ENCODE data around the gene VIPR1.

Gene VIPR1

GRCh38 chr3:42497009-42497731 lies 5.3 kb upstream of the VIPR1 start:
- H3K9ac ChIP-seq (ENCODE audit: low read length): no peak overlapping the region
- no peaks in the 10 kb centered on the region for H3K9me3 ChIP-seq (ENCODE audit: low read length)
- no peaks in the 10 kb centered on the region for H3F3A ChIP-seq (ENCODE audit: insufficient read depth, low read length)
- H3K79me2 ChIP-seq (ENCODE audit: insufficient read depth, low read length): no peaks in the 10 kb centered on the region
- no peaks in the 10 kb centered on the region for H3K9me2 ChIP-seq (ENCODE audit: low read depth, low read length)
- peaks cover 19% of the 10 kb centered on the region for H3K4me1 ChIP-seq (ENCODE audit: insufficient read depth, low read length, severe bottlenecking)
- no peaks in the 10 kb centered on the region for H4K20me1 ChIP-seq (ENCODE audit: insufficient read depth, low read length)
- no peak overlapping the region for H3K4me3 ChIP-seq (ENCODE audit: low read depth, low read length, poor library complexity, severe bottlenecking)
- TF ChIP-seq EZH2 (IDR thresholded peaks at IDR 0.05; ENCODE audit: borderline replicate concordance, low read length): no peak
- TF ChIP-seq, protein P1, sequence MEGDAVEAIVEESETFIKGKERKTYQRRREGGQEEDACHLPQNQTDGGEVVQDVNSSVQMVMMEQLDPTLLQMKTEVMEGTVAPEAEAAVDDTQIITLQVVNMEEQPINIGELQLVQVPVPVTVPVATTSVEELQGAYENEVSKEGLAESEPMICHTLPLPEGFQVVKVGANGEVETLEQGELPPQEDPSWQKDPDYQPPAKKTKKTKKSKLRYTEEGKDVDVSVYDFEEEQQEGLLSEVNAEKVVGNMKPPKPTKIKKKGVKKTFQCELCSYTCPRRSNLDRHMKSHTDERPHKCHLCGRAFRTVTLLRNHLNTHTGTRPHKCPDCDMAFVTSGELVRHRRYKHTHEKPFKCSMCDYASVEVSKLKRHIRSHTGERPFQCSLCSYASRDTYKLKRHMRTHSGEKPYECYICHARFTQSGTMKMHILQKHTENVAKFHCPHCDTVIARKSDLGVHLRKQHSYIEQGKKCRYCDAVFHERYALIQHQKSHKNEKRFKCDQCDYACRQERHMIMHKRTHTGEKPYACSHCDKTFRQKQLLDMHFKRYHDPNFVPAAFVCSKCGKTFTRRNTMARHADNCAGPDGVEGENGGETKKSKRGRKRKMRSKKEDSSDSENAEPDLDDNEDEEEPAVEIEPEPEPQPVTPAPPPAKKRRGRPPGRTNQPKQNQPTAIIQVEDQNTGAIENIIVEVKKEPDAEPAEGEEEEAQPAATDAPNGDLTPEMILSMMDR (IDR thresholded peaks at IDR 0.05; ENCODE audit: low read length): no peak
- no peak overlapping the region for H3K4me2 ChIP-seq (ENCODE audit: low read length)
- H3K27ac ChIP-seq (ENCODE audit: low read depth, low read length, poor library complexity, severe bottlenecking): no peak overlapping the region
- H2AFZ ChIP-seq (ENCODE audit: low read length): no peak overlapping the region
- H3K27me3 ChIP-seq (ENCODE audit: insufficient read depth, low read length): peaks cover 9% of the 10 kb centered on the region; the same call in 1 of the 2 replicates
- no peaks in the 10 kb centered on the region for H3K36me3 ChIP-seq (ENCODE audit: insufficient read depth, low read length)

- Histone ChIP-seq H3K9me2 (ENCODE audit: low read depth, low read length) (no peaks in the 10 kb centered on the region), H3F3A (ENCODE audit: insufficient read depth, low read length) (no peaks in the 10 kb centered on the region), H3K4me1 (ENCODE audit: insufficient read depth, low read length, severe bottlenecking) (peaks cover 11% of the 10 kb centered on the region), H3K27ac (ENCODE audit: low read depth, low read length, poor library complexity, severe bottlenecking) (no peak overlapping the region), H3K79me2 (ENCODE audit: insufficient read depth, low read length) (no peaks in the 10 kb centered on the region), H2AFZ (ENCODE audit: low read length) (no peak overlapping the region), H3K36me3 (ENCODE audit: insufficient read depth, low read length) (no peaks in the 10 kb centered on the region), H3K4me2 (ENCODE audit: low read length) (no peak overlapping the region), H3K27me3 (ENCODE audit: insufficient read depth, low read length) (peaks cover 9% of the 10 kb centered on the region; the same call in 1 of the 2 replicates), H3K9me3 (ENCODE audit: low read length) (no peaks in the 10 kb centered on the region), H3K4me3 (ENCODE audit: low read depth, low read length, poor library complexity, severe bottlenecking) (no peak overlapping the region), H4K20me1 (ENCODE audit: insufficient read depth, low read length) (no peaks in the 10 kb centered on the region), H3K9ac (ENCODE audit: low read length) (no peak overlapping the region)
- TF ChIP-seq EZH2 (IDR thresholded peaks at IDR 0.05; ENCODE audit: borderline replicate concordance, low read length): no peak
- TF ChIP-seq, protein P1 (IDR thresholded peaks at IDR 0.05; ENCODE audit: low read length): no peak
These were observed 4.4 kb upstream of the VIPR1 start for GRCh38 chr3:42498034-42498433.

GRCh38 chr3:42498791-42499477 lies 3.5 kb upstream of the VIPR1 start:
- H3K36me3 ChIP-seq (ENCODE audit: insufficient read depth, low read length): no peaks in the 10 kb centered on the region
- no peak overlapping the region for H3K9ac ChIP-seq (ENCODE audit: low read length)
- no peaks in the 10 kb centered on the region for H3K9me2 ChIP-seq (ENCODE audit: low read depth, low read length)
- TF ChIP-seq, protein P1 (IDR thresholded peaks at IDR 0.05; ENCODE audit: low read length): no peak
- TF ChIP-seq EZH2 (IDR thresholded peaks at IDR 0.05; ENCODE audit: borderline replicate concordance, low read length): no peak
- H3K9me3 ChIP-seq (ENCODE audit: low read length): no peaks in the 10 kb centered on the region
- H3K4me1 ChIP-seq (ENCODE audit: insufficient read depth, low read length, severe bottlenecking): peaks cover 10% of the 10 kb centered on the region
- H3K27ac ChIP-seq (ENCODE audit: low read depth, low read length, poor library complexity, severe bottlenecking): no peak overlapping the region
- no peaks in the 10 kb centered on the region for H4K20me1 ChIP-seq (ENCODE audit: insufficient read depth, low read length)
- H3K4me3 ChIP-seq (ENCODE audit: low read depth, low read length, poor library complexity, severe bottlenecking): no peak overlapping the region
- no peak overlapping the region for H3K4me2 ChIP-seq (ENCODE audit: low read length)
- no peaks in the 10 kb centered on the region for H3K79me2 ChIP-seq (ENCODE audit: insufficient read depth, low read length)
- no peaks in the 10 kb centered on the region for H3F3A ChIP-seq (ENCODE audit: insufficient read depth, low read length)
- H2AFZ ChIP-seq (ENCODE audit: low read length): no peak overlapping the region
- peaks cover 9% of the 10 kb centered on the region; the same call in 1 of the 2 replicates for H3K27me3 ChIP-seq (ENCODE audit: insufficient read depth, low read length)
